ENCODE measurements around the gene CCDC192. TPM values are rescaled to one million over a fixed set of nuclear protein-coding genes. Genes with fewer than 3 reads are reported as not detected.

The CCDC192 gene
- total RNA-seq, 1 experiment from 2014 or later: not detected

GRCh38 chr5:127872494-127872893, 169.3 kb downstream of the CCDC192 start:
- ChIA-PET CTCF (no interaction called here), POLR2A (ENCODE audit: low non-redundant PET) (no interaction called here)
- Histone ChIP-seq H3K4me3 (ENCODE audit: low read depth, low read length, poor library complexity, severe bottlenecking) (no peak overlapping the region), H3K9me3 (ENCODE audit: low read depth, low read length, poor library complexity, severe bottlenecking) (no peaks in the 10 kb centered on the region), H3K27me3 (replicated peaks; ENCODE audit: insufficient read depth, low read depth, low read length, poor library complexity) (peaks cover 19% of the 10 kb centered on the region), H3K36me3 (ENCODE audit: insufficient read depth, low read length, poor library complexity, severe bottlenecking) (no peaks in the 10 kb centered on the region), H3K4me1 (ENCODE audit: insufficient read depth, low read length, poor library complexity, severe bottlenecking) (no peaks in the 10 kb centered on the region), H3K27ac (ENCODE audit: low read depth, low read length, poor library complexity, severe bottlenecking) (no peak overlapping the region)
- BruUV-seq (replicated peaks): no TSS peak
- DNase-seq (ENCODE audit: low spot score): no peak
- intact Hi-C loops (cut with micrococcal nuclease; ENCODE audit: unreplicated experiment): loop anchor here (10.0 kb wide), 3 partner anchors 308 to 972 kb away; no protein-coding TSS in a partner anchor
- TF ChIP-seq EZH2 (IDR thresholded peaks at IDR 0.05; ENCODE audit: borderline replicate concordance, low read depth, low read length, poor library complexity, severe bottlenecking) (no peak), CTCF (conservative IDR thresholded peaks at IDR 0.05; ENCODE audit: low read depth, low read length) (no peak)

- H3K9me3 ChIP-seq (ENCODE audit: low read depth, low read length, poor library complexity, severe bottlenecking): no peaks in the 10 kb centered on the region
- intact Hi-C loops (cut with micrococcal nuclease; ENCODE audit: unreplicated experiment): loop anchor here (1.0 to 10.0 kb wide), 4 partner anchors 311 to 969 kb away; no protein-coding TSS in a partner anchor
- ChIA-PET CTCF (interaction anchor here (0.7 to 1.3 kb wide), 3 partner anchors 9 to 326 kb away, joined by 6 read pairs; no protein-coding TSS in a partner anchor), POLR2A (ENCODE audit: low non-redundant PET) (no interaction called here)
- DNase-seq (ENCODE audit: low spot score): peak; percentile 62
- H3K36me3 ChIP-seq (ENCODE audit: insufficient read depth, low read length, poor library complexity, severe bottlenecking): no peaks in the 10 kb centered on the region
- no TSS peak for BruUV-seq (replicated peaks)
- no peak overlapping the region for H3K27ac ChIP-seq (ENCODE audit: low read depth, low read length, poor library complexity, severe bottlenecking)
- H3K4me1 ChIP-seq (ENCODE audit: insufficient read depth, low read length, poor library complexity, severe bottlenecking): no peaks in the 10 kb centered on the region
- H3K4me3 ChIP-seq (ENCODE audit: low read depth, low read length, poor library complexity, severe bottlenecking): no peak overlapping the region
- no peak for TF ChIP-seq EZH2 (IDR thresholded peaks at IDR 0.05; ENCODE audit: borderline replicate concordance, low read depth, low read length, poor library complexity, severe bottlenecking)
- peak; percentile 47 for TF ChIP-seq CTCF (conservative IDR thresholded peaks at IDR 0.05; ENCODE audit: low read depth, low read length)
- peaks cover 14% of the 10 kb centered on the region for H3K27me3 ChIP-seq (replicated peaks; ENCODE audit: insufficient read depth, low read depth, low read length, poor library complexity)
Measured at GRCh38 chr5:127875235-127876021, 172.2 kb downstream of the CCDC192 start.

- intact Hi-C loops (cut with micrococcal nuclease; ENCODE audit: unreplicated experiment): loop anchor here (10.0 kb wide), 3 partner anchors 312 to 968 kb away; no protein-coding TSS in a partner anchor
- DNase-seq (ENCODE audit: low spot score): no peak
- Histone ChIP-seq H3K4me3 (ENCODE audit: low read depth, low read length, poor library complexity, severe bottlenecking) (no peak overlapping the region), H3K4me1 (ENCODE audit: insufficient read depth, low read length, poor library complexity, severe bottlenecking) (no peaks in the 10 kb centered on the region), H3K27ac (ENCODE audit: low read depth, low read length, poor library complexity, severe bottlenecking) (no peak overlapping the region), H3K27me3 (replicated peaks; ENCODE audit: insufficient read depth, low read depth, low read length, poor library complexity) (peaks cover 9% of the 10 kb centered on the region), H3K36me3 (ENCODE audit: insufficient read depth, low read length, poor library complexity, severe bottlenecking) (no peaks in the 10 kb centered on the region), H3K9me3 (ENCODE audit: low read depth, low read length, poor library complexity, severe bottlenecking) (no peaks in the 10 kb centered on the region)
- TF ChIP-seq CTCF (conservative IDR thresholded peaks at IDR 0.05; ENCODE audit: low read depth, low read length): no peak
- TF ChIP-seq EZH2 (IDR thresholded peaks at IDR 0.05; ENCODE audit: borderline replicate concordance, low read depth, low read length, poor library complexity, severe bottlenecking): no peak
- POLR2A ChIA-PET (ENCODE audit: low non-redundant PET): no interaction called here
- CTCF ChIA-PET: interaction anchor here (1.3 kb wide), 1 partner anchor 325 kb away, joined by 6 read pairs; no protein-coding TSS in a partner anchor
- BruUV-seq (replicated peaks): no TSS peak
Measured at GRCh38 chr5:127876384-127876783, 173.2 kb downstream of the CCDC192 start.
